Endothelial cell of umbilical vein (primary cell): ENCODE measurements around the gene NMRAL1. TPM values are rescaled to one million over a fixed set of nuclear protein-coding genes. Genes with fewer than 3 reads are reported as not detected.

ENCODE experiments used
- BruUV-seq: library from RNA; stranded (reverse); fragments of 400-500 nt; replicated peaks from 2 replicates; lab custom pipeline; 2021; lab: Mats Ljungman, UMichigan
- CTCF ChIA-PET: fragments of 300-600, 350-600 bp; sonication (Branson Sonifier 250); formaldehyde crosslinking; loops from one replicate; lab custom pipeline; 2021; ENCODE audit warnings: antibody characterized with exemption, inconsistent platforms; lab: Charles Lee
- POLR2A ChIA-PET: fragments of 300-600, 350-600 bp; sonication (Branson Sonifier 250); formaldehyde crosslinking; loops from one replicate; lab custom pipeline; 2021; ENCODE audit warnings: antibody characterized with exemption, inconsistent platforms; lab: Charles Lee
- DNase-seq: peaks from one replicate; pipeline ENCODE4 v3.0.0-alpha.2; 2011; ENCODE audit warnings: low read depth, low spot score
- FAIRE-seq: peaks from 2 replicates; lab custom pipeline; 2011; peaks lifted over from hg19 to GRCh38; lab: Jason Lieb, UNC
- H2AFZ ChIP-seq: 2 replicates; pipeline ENCODE4 v1.6.0; 2012; ENCODE audit warnings: low read depth, low read length, control low read depth, inconsistent platforms
- H3K27ac ChIP-seq: 2 replicates; pipeline ENCODE4 v1.5.1; 2011; ENCODE audit warnings: low read depth, mild to moderate bottlenecking, control low read depth, low read length, moderate library complexity; ENCODE audit not compliant: insufficient read depth
- H3K27me3 ChIP-seq, 2 experiments: 2 replicates each; pipeline versions ENCODE4 v1.6.0 to v1.6.1; 2011; ENCODE audit warnings: low read length in 2 of 2, mixed read lengths in 1 of 2; ENCODE audit not compliant: control insufficient read depth in 2 of 2, insufficient read depth in 2 of 2
- H3K36me3 ChIP-seq, 2 experiments: 2 replicates in 1 of 2; 3 replicates in 1 of 2; pipeline ENCODE4 v1.5.1; 2011; ENCODE audit warnings: low read length in 2 of 2, mild to moderate bottlenecking in 1 of 2, moderate library complexity in 1 of 2; ENCODE audit not compliant: control insufficient read depth in 2 of 2, insufficient read depth in 2 of 2; ENCODE audit errors: extremely low read depth in 1 of 2
- H3K4me1 ChIP-seq: 3 replicates; pipeline ENCODE4 v1.5.1; 2011; ENCODE audit warnings: mild to moderate bottlenecking, low read length; ENCODE audit not compliant: control insufficient read depth, insufficient read depth; ENCODE audit errors: extremely low read depth
- H3K4me2 ChIP-seq: 2 replicates; pipeline ENCODE4 v1.6.1; 2011; ENCODE audit warnings: low read length, control low read depth, mixed read lengths; ENCODE audit not compliant: insufficient read depth
- H3K4me3 ChIP-seq, 3 experiments: fragments of 200-600 bp in 1 of 3; sonication (generic), shearing (Covaris generic) in 1 of 3; replicated peaks in 1 of 3; 2 replicates each; pipeline ENCODE4 v1.5.1; 2011 to 2016; ENCODE audit warnings: control low read depth in 3 of 3, low read length in 3 of 3, mild to moderate bottlenecking in 2 of 3, inconsistent platforms in 1 of 3, low read depth in 1 of 3, moderate library complexity in 1 of 3; ENCODE audit not compliant: insufficient read depth in 1 of 3
- H3K79me2 ChIP-seq: 2 replicates; pipeline ENCODE4 v1.6.0; 2012; ENCODE audit warnings: low read length, inconsistent platforms; ENCODE audit not compliant: control insufficient read depth, insufficient read depth
- H3K9ac ChIP-seq: replicated peaks from 2 replicates; pipeline ENCODE3; 2011; ENCODE audit warnings: low read length, control low read depth; ENCODE audit not compliant: insufficient read depth; ENCODE audit errors: extremely low read depth
- H3K9me1 ChIP-seq: replicated peaks from 3 replicates; pipeline ENCODE4 v1.6.0; 2011; ENCODE audit warnings: mild to moderate bottlenecking, low read length; ENCODE audit not compliant: control insufficient read depth, insufficient read depth; ENCODE audit errors: extremely low read depth
- H3K9me3 ChIP-seq: replicated peaks from 2 replicates; pipeline ENCODE4 v1.5.1; 2012; ENCODE audit warnings: low read length, inconsistent platforms; ENCODE audit not compliant: control insufficient read depth, insufficient read depth
- H4K20me1 ChIP-seq: replicated peaks from 2 replicates; pipeline ENCODE3; 2011; ENCODE audit warnings: mild to moderate bottlenecking, low read length; ENCODE audit not compliant: control insufficient read depth, insufficient read depth; ENCODE audit errors: extremely low read depth
- CTCF ChIP-seq, 2 donors: IDR thresholded peaks; 1 replicate in 1 of 2; 2 replicates in 1 of 2; pipeline ENCODE4 v1.5.1; 2011; ENCODE audit warnings: low read length in 2 of 2, mild to moderate bottlenecking in 2 of 2, moderate library complexity in 2 of 2, control low read depth in 1 of 2, inconsistent platforms in 1 of 2, low read depth in 1 of 2; ENCODE audit not compliant: insufficient read depth in 1 of 2; ENCODE audit errors: extremely low read depth in 1 of 2
- EZH2 ChIP-seq: IDR thresholded peaks from 2 replicates; pipeline ENCODE4 v1.6.1; 2012; ENCODE audit warnings: borderline replicate concordance, low read depth, mild to moderate bottlenecking, moderate library complexity, low read length, inconsistent platforms; ENCODE audit not compliant: severe bottlenecking
- FOS ChIP-seq: IDR thresholded peaks from 2 replicates; pipeline ENCODE4 v1.6.1; 2011; ENCODE audit warnings: mild to moderate bottlenecking, low read length, moderate library complexity, borderline replicate concordance; ENCODE audit not compliant: insufficient read depth
- GATA2 ChIP-seq: IDR thresholded peaks from 2 replicates; pipeline ENCODE4 v1.7.0; 2011; ENCODE audit warnings: low read depth, mild to moderate bottlenecking, moderate library complexity, mixed read lengths, low read length; ENCODE audit not compliant: insufficient read length, insufficient read depth
- JUN ChIP-seq: IDR thresholded peaks from 2 replicates; pipeline ENCODE4 v1.6.1; 2011; ENCODE audit warnings: borderline replicate concordance, low read depth; ENCODE audit not compliant: insufficient read length, insufficient read depth
- MAX ChIP-seq: IDR thresholded peaks from 2 replicates; pipeline ENCODE4 v1.6.1; 2011; ENCODE audit not compliant: insufficient read depth, insufficient read length
- MYC ChIP-seq: IDR thresholded peaks from one replicate; pipeline ENCODE4 v1.6.1; 2011; ENCODE audit warnings: mild to moderate bottlenecking, low read depth, low read length
- POLR2A ChIP-seq: IDR thresholded peaks from 2 replicates; pipeline ENCODE4 v1.6.1; 2012; ENCODE audit warnings: low read depth, mild to moderate bottlenecking, control low read depth, low read length
- POLR2AphosphoS5 ChIP-seq: IDR thresholded peaks from 2 replicates; pipeline ENCODE4 v1.6.1; 2012; ENCODE audit warnings: low read depth, mild to moderate bottlenecking, control low read depth, low read length, moderate library complexity; ENCODE audit not compliant: insufficient read depth
- dilution Hi-C: fragments of 300-500 bp; cut with MboI; formaldehyde crosslinking; loops from one replicate; pipeline ENCODE4 v1.15.0; 2019; ENCODE audit warnings: low sequenced_read_pairs; ENCODE audit not compliant: extremely low pct_ligation_motif_present
- intact Hi-C: fragments of 100-400 bp; cut with micrococcal nuclease; formaldehyde crosslinking; loops from one replicate; pipeline ENCODE4 v1.10.0; 2022
- polyA plus RNA-seq, 4 experiments: library from polyadenylated mRNA; depleted of rRNA in 3 of 4; stranded (reverse) in 3 of 4; unstranded in 1 of 4; fragments of >200 nt; gene quantifications; 2 replicates each; pipeline versions ENCODE4 v1.2.1 to v1.2.3, GENCODE V29; 2011 to 2012; ENCODE audit warnings: missing spikeins in 1 of 4
- total RNA-seq: library from RNA; stranded (reverse); gene quantifications from 2 replicates; pipeline ENCODE4 v1.2.3, GENCODE V29; 2021

Gene NMRAL1
- total and polyA plus RNA-seq, 2 donors (not counting 3 experiments of a cell fraction or from before 2014, with no cell fraction given) = 48.0 to 84.4 TPM

- no peaks in the 10 kb centered on the region for H3K9me1 ChIP-seq
- no peak overlapping the region for H3K27ac ChIP-seq
- peaks cover 11 to 46% of the 10 kb centered on the region in 2 experiments for H3K36me3 ChIP-seq
- H3K4me2 ChIP-seq = no peak overlapping the region
- intact Hi-C loops = no loop called here
- CTCF ChIA-PET = no interaction called here
- H2AFZ ChIP-seq = no peak overlapping the region
- dilution Hi-C loops = no loop called here
- DNase-seq (no peak), FAIRE-seq (no peak)
- BruUV-seq = no TSS peak
- H4K20me1 ChIP-seq = no peaks in the 10 kb centered on the region
- TF ChIP-seq CTCF (IDR thresholded peaks at IDR 0.05; ENCODE audit: extremely low read depth in 1 of 2, insufficient read depth in 1 of 2, low read depth in 1 of 2, low read length in 2 of 2) (no peak), JUN (no peak), POLR2A (no peak), GATA2 (no peak), EZH2 (no peak), MYC (no peak), POLR2AphosphoS5 (no peak), MAX (no peak), FOS (no peak)
- no peaks in the 10 kb centered on the region for H3K9me3 ChIP-seq
- H3K4me3 ChIP-seq = no peak overlapping the region
- no peak overlapping the region for H3K9ac ChIP-seq
- POLR2A ChIA-PET = no interaction called here
- no peaks in the 10 kb centered on the region for H3K79me2 ChIP-seq
- H3K27me3 ChIP-seq = no peaks in the 10 kb centered on the region
- no peaks in the 10 kb centered on the region for H3K4me1 ChIP-seq
These were observed 19.3 kb downstream of the NMRAL1 start for GRCh38 chr16:4455081-4455480.
